Body of pancreas (tissue), 4 donors: Measurements from ENCODE around the gene BDNF.

ENCODE experiments used
- CTCF ChIP-seq, 7 experiments: fragments of 450-650 bp in 4 of 7; fragments of 200-600 bp in 3 of 7; sonication (generic) in 3 of 7; IDR thresholded peaks; one replicate each; pipeline ENCODE4 v1.5.1; 2016 to 2019; ENCODE audit warnings: antibody characterized with exemption in 7 of 7
- POLR2A ChIP-seq, 3 donors: fragments of 450-650 bp; IDR thresholded peaks; one replicate each; pipeline ENCODE4 v1.6.1; 2016; ENCODE audit warnings: antibody characterized with exemption in 3 of 3, mild to moderate bottlenecking in 2 of 3

- TF ChIP-seq CTCF (IDR thresholded peaks at IDR 0.05), result no peak
- TF ChIP-seq POLR2A (IDR thresholded peaks at IDR 0.05), result no peak
These were observed 86.2 kb downstream of the BDNF start for GRCh38 chr11:27614092-27614491.
